ENCODE data around the gene SMAD7. TPM values are rescaled to one million over a fixed set of nuclear protein-coding genes. Genes with fewer than 3 reads are reported as not detected.

Gene SMAD7
- polyA plus RNA-seq, 1 donor from 2014 or later = 0.48 TPM

DNA sequence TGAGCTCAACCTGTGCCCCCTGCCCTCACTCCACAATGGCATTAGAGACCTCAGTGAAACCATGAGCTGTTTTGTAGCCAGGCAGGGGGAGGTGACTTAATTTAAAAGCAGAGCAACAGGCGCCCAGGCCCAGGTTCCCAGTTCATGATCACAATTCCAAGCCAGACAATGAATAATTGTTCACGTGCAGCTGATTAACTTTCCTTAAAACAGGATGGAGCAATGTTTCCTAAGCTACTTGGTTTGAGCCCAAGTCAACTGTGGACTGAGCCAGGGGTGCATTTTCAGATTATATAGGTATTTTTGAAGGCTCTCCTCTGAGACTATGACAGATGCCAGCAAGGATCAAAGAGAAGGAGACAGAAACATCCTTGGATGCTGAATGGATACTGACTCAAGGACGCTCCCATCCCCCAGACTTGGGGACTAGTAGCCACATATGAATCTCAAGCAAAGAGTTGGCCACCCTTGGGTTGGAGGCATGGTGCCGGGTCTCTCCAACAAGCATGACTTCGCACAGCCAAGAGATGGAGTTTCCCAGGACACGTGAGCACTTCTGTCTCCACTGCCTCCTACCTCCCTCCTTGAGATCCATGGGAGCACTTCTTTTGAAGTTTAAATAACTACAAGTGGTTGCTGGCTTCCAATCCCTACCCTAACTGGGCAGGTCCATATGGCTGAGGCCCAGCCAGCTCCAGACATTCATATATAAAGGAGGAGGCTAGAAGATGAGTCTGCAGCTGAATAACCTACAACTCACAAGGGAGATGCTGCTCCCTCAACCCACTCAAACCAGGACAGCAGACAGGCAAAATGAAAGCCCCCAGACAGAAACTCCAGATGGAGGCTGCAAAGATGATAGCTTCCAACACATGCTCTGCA, 12.7 kb downstream of the SMAD7 start:
- peaks cover 39 to 53% (median 48%) of the 10 kb centered on the region in 3 donors for H3K4me1 Mint-ChIP-seq
- no peaks in the 10 kb centered on the region for H3K36me3 Mint-ChIP-seq
- H3K4me3 Mint-ChIP-seq = peak overlapping the region in 1 of 4 donors; percentile 70
- peak overlapping the region in 2 of 3 donors; percentile 81 to 96 for H3K27ac Mint-ChIP-seq
- H3K27me3 Mint-ChIP-seq = no peaks in the 10 kb centered on the region
- H3K9me3 Mint-ChIP-seq = no peaks in the 10 kb centered on the region

DNA sequence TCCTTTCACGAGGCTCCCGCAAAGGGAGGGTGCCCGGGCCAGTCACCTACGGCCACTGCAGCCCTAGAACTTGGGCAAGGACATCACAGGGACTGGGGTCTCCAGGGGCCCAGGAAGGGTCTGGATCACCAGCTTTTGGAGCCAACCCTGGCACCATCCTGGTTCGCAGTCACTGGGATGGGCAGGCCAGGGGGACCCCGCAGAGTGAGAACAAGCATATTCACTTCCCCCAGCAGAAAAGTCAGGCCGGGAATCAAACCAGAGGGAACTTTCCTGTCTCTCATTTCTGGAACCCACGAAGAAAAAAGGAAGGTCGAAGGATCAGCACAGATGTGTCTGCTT, 15.4 kb downstream of the SMAD7 start:
- Mint-ChIP-seq H3K9me3 (no peaks in the 10 kb centered on the region), H3K27ac (peak overlapping the region; percentile 66 to 96 (median 77)), H3K4me1 (peaks cover 46 to 67% (median 54%) of the 10 kb centered on the region in 3 donors), H3K36me3 (no peaks in the 10 kb centered on the region), H3K27me3 (no peaks in the 10 kb centered on the region), H3K4me3 (peak overlapping the region; percentile 51 to 92 (median 91))

DNA sequence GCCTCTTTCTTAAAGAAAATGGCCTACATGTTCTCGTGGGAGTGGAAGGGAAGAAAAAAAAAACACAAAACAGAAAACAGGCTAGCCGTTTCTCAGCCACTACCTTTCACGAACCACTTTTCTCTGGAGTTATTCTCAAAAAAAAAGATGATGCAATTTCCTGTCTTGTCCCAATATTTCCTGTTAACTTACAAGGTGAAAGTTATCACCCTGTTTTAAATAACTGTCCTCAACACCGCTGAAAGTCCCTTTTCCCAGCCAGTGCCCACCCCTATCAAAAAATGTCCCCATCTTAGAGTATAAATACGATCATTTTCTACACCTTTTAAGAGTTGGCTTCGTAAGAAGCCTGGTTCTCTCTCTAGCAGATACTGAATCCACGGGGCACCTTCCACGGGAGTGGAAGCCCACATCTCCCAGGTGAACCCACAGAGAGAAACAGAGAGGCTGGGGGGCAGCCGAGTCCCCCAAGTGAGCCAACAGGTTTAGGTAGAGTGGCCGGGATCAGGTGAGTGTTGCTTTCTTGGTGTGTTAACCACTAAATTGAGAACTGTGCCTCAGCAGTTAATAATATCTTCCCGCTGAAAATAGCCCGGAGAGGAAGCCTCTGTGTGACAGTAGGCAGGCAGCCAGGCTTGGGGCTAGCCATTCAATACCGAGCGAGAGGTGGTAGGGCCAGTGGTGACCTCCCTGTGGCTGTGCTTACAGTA, 15.9 kb downstream of the SMAD7 start:
- Mint-ChIP-seq H3K36me3 (no peaks in the 10 kb centered on the region), H3K4me1 (peaks cover 46 to 70% (median 56%) of the 10 kb centered on the region in 3 donors), H3K27ac (peak overlapping the region; percentile 66 to 96 (median 77))

DNA sequence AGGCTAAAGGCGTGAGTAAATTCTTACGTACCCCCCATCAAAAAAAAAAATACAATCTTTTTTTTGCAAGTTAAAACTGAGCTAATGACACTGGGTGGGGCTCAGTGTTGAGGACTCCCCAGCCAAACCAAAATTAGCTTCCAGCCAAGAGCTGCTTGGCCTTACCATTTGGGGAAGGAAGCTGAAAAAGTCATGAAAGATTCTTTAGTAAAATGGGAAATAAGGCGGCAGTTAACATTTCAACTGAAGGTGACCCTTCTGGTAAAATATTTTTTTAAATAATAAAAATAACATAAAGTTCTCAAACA, 16.4 kb downstream of the SMAD7 start:
- Mint-ChIP-seq H3K9me3 (no peaks in the 10 kb centered on the region), H3K36me3 (no peaks in the 10 kb centered on the region)

More for the DNA sequence above, 15.9 kb downstream of the SMAD7 start:
- Mint-ChIP-seq H3K4me3 (peak overlapping the region; percentile 51 to 92 (median 91)), H3K27me3 (no peaks in the 10 kb centered on the region), H3K9me3 (no peaks in the 10 kb centered on the region)

DNA sequence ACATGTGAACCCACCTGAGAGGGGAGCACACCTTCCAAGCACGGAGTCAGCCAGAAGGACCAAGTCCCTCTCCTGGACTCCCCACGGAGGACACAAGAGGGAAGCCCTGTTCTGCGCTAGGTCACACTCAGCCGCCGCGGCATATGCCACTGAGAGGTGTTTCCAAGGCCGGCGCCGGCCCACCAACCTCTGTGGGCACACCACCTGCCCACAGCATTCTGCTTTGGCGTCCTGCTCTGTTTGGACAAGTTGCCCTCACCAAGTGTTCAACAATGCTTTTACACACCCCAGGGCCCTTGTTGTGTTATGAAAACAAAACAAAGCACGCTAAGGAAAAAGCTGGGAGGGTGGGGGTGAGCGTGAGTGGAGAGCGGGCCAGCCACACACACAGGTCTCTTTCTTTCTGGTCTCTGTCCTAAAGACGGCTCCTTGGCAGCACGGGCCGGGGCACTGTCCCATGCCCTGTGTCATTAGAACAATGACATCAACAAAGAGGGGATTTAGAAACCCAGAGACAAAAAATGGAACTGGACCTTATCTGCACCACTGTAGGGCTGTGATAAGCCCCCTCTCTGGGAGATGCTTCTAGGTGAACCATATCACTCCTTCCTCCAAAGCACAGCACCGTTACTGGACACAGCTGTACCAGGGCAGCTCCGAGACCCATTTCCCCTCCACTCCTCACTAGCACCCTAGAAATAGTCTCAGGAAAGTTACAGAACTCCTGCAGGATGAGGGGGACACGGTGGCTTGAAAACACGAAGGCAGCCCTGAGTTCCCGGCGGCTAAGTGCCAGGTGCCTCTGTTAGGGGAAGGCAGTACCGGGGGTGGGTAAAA, 17.0 kb downstream of the SMAD7 start:
- peak overlapping the region; percentile 62 to 92 (median 90) for H3K4me3 Mint-ChIP-seq
- H3K9me3 Mint-ChIP-seq = no peaks in the 10 kb centered on the region
- H3K4me1 Mint-ChIP-seq = peaks cover 50 to 72% (median 61%) of the 10 kb centered on the region in 3 donors
- H3K36me3 Mint-ChIP-seq = no peaks in the 10 kb centered on the region
- H3K27ac Mint-ChIP-seq = peak overlapping the region; percentile 10 to 66 (median 50)
- no peaks in the 10 kb centered on the region for H3K27me3 Mint-ChIP-seq

More for the DNA sequence above, 16.4 kb downstream of the SMAD7 start:
- Mint-ChIP-seq H3K27ac (peak overlapping the region in 2 of 3 donors; percentile 66 to 96), H3K27me3 (no peaks in the 10 kb centered on the region), H3K4me3 (peak overlapping the region; percentile 53 to 92 (median 90)), H3K4me1 (peaks cover 46 to 67% (median 55%) of the 10 kb centered on the region in 3 donors)

DNA sequence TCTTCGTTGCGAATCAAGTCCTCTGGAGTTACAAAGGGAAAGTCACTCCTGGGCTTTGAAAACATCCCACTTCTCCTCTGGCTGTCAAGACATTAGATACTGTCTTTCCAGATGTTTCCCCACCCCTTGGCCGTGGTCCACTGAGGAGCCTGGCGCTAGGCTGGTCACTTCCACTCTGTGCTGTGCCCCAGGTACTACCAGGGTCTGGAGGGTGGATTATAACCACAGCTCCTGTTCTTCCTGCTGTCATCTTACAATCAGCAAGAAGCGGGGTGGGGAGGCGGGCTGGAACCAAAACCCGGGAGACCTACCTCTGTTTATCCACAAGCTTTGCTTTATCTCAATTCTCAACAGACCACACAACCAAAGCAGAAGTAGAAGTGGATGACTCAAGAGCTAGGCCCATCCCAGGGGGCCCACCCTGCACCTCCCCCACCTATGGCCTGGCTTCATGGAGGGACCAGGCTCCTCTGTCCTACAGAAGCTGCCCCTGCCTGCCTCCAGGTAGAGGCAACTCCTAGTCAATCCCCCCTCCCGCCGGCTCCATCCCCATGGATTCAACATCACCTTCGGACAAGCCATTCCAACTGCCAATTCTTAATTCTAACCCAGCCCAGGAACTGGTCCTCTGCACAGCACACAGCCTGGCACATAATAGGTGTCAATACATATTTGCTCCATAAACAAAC, 17.8 kb downstream of the SMAD7 start:
- H3K9me3 Mint-ChIP-seq = no peaks in the 10 kb centered on the region
- no peaks in the 10 kb centered on the region for H3K27me3 Mint-ChIP-seq
- peak overlapping the region; percentile 62 to 92 (median 91) for H3K4me3 Mint-ChIP-seq
- H3K4me1 Mint-ChIP-seq = peaks cover 55 to 76% (median 67%) of the 10 kb centered on the region in 3 donors
- no peaks in the 10 kb centered on the region for H3K36me3 Mint-ChIP-seq
- peak overlapping the region; percentile 66 to 96 (median 89) for H3K27ac Mint-ChIP-seq

DNA sequence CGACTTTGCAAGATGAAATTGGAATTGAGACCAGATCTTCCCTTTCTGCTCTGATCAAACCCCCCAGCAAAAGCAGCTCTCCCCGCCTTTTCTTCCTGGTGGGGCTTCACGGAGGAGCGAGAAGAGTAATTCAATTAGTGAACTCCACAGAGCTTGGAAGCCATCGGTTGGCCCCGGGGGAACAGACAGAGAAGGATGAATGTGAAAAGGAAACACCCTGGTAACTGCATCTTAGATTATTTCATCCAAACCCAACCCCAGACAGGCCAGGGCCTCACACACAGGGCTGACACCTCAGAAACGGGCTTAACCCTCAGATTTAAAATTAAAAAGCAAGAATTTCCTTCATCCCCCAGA, 18.3 kb downstream of the SMAD7 start:
- Mint-ChIP-seq H3K27me3 (no peaks in the 10 kb centered on the region), H3K4me3 (peak overlapping the region; percentile 62 to 92 (median 91)), H3K9me3 (no peaks in the 10 kb centered on the region), H3K27ac (peak overlapping the region; percentile 53 to 96 (median 66)), H3K4me1 (peaks cover 59 to 75% (median 69%) of the 10 kb centered on the region in 3 donors), H3K36me3 (no peaks in the 10 kb centered on the region)

DNA sequence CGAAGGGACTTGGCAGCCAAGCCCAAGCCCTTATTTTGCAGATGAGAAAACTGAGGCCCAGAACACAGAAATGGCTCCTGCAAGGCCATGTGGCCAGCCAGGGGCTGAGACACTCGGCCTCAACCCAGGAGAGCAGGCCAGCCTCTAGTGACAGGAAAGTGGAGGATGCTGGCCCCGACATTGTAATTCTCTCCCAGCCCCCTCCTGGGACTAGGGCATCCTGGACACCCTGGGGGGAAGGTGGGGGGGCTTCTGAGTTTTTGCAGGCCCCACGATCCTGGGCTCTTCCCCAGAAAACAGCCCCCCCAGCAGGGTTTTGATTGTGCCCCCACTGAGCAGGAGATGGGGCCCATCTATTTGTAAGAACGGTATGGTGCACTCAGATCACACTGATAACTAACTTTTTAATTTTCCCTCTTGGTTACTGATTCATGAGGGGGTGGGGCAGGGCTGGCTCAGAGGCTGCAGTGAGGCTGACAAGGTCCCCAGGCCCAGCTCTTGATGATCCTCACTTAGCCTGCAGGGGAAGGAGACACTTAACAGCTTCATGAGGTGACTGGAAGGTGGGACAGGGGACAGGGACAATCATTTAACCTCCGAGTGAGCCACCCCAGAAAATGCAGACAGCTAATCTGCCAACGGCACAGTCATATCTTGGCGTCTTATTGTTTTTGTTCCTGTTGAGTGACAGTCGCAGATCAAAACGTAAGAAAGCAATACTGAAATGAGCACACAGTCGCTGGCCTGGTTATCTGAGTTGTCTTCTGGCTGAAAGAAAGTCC, 18.9 kb downstream of the SMAD7 start:
- Mint-ChIP-seq H3K4me3 (peak overlapping the region; percentile 62 to 92 (median 91)), H3K36me3 (no peaks in the 10 kb centered on the region), H3K4me1 (peaks cover 63 to 80% (median 70%) of the 10 kb centered on the region in 3 donors), H3K27me3 (no peaks in the 10 kb centered on the region), H3K9me3 (no peaks in the 10 kb centered on the region), H3K27ac (peak overlapping the region; percentile 53 to 96 (median 66))

DNA sequence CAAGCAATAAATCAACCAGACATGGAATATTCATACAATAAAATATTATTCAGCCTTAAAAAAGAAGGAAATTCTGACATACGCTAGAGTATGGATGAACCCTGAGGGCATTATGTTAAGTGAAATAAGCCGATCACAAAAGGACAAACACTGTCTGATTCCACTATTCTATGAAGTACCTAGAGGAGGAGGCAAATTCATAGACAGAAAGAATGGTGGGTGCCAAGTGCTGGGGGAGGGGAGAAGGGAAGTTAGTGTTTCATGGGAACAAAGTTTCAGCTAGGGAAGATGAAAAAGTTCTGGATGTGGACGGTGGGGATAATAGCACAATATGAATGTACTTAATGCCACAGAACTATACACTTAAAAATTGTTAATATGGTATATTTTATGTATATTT, 19.8 kb downstream of the SMAD7 start:
- Mint-ChIP-seq H3K36me3 (no peaks in the 10 kb centered on the region), H3K27me3 (no peaks in the 10 kb centered on the region), H3K4me3 (no peak overlapping the region), H3K27ac (peak overlapping the region; percentile 36 to 96 (median 73)), H3K9me3 (no peaks in the 10 kb centered on the region), H3K4me1 (peaks cover 60 to 78% (median 66%) of the 10 kb centered on the region in 3 donors)

DNA sequence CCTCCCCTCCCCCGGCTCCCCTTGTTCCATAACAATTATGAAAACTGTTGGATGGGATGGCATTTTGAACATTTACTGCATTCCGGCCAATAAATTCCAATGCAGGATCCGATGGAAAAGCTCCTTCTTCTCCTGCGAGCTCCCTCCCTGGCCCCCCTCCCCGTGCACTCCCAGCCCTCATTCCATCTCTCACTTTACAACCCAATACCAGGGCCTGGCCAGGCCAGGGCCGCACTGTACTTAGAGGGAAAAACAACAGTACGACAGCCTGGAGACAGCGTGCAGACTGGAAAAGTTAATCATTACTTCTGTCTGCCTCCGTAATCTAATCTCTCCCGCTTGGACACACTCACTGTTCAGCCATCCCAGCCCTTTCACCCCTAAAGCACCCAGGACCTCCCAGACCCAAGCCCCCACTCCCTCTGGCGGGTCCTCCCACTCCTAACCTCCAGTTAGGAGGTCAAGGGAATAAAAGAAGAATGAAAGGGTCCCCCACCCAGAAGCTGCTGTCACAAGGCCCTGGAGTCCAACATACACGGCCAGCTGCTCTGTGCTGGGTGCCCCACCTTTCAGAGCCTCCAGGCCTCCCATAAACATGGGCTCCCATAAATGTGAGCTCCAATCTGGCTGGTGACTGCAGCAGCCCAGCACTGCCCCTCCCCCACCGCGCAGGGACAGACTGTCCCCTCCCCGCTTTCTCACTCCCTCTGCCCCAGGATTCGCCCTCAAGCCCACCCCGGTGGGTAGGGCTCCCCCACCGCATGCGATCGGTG, 20.6 kb downstream of the SMAD7 start:
- H3K9me3 Mint-ChIP-seq = no peaks in the 10 kb centered on the region
- peaks cover 53 to 73% (median 63%) of the 10 kb centered on the region in 3 donors for H3K4me1 Mint-ChIP-seq
- H3K27me3 Mint-ChIP-seq = no peaks in the 10 kb centered on the region
- H3K27ac Mint-ChIP-seq = peak overlapping the region; percentile 36 to 99 (median 73)
- H3K36me3 Mint-ChIP-seq = no peaks in the 10 kb centered on the region
- H3K4me3 Mint-ChIP-seq = peak overlapping the region in 2 of 4 donors; percentile 47 to 57

DNA sequence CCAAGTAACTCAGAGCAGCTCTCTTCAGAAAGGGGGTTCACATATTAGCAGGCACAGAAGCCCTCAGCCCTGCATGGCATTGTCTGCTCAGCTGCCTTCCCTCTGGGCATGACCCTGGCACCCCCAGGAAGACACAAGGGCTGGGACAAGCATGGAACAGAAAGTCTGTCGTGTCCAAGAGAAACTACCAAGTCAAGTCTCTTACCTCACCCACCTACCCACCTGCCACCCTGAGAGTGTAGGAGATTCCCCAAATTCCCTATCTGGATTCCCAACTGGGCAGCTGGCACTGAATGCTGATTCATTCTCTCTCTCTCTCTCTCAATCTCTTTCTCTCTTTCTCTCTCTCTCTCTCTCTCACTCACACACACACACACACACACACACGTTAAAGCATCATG, 21.6 kb downstream of the SMAD7 start:
- Mint-ChIP-seq H3K4me1 (peaks cover 53 to 75% (median 62%) of the 10 kb centered on the region in 3 donors), H3K36me3 (no peaks in the 10 kb centered on the region), H3K27me3 (no peaks in the 10 kb centered on the region)

DNA sequence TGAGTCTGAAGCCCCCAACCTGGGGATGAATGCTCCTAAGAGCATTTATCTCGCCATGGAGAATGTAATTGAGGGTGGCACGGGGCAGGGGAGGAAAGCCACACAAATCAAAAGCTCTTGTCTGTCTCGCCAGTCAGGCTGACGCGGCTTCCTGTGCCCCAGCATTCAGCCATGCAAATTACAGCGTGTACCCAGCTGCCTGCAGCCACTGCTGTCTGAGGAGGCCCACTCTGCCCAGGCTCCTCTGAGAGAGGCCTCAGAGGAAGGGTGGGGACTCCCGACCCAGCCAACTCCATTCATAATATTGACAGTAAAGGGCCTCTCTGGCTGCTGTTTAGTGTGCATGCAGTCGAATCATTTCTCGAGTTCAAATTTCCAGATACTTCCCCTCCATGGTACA, 22.0 kb downstream of the SMAD7 start:
- no peaks in the 10 kb centered on the region for H3K27me3 Mint-ChIP-seq
- no peaks in the 10 kb centered on the region for H3K9me3 Mint-ChIP-seq
- peak overlapping the region; percentile 79 to 99 (median 89) for H3K27ac Mint-ChIP-seq
- no peaks in the 10 kb centered on the region for H3K36me3 Mint-ChIP-seq
- H3K4me1 Mint-ChIP-seq = peaks cover 51 to 74% (median 60%) of the 10 kb centered on the region in 3 donors
- peak overlapping the region; percentile 28 to 95 (median 80) for H3K4me3 Mint-ChIP-seq

More for the DNA sequence above, 21.6 kb downstream of the SMAD7 start:
- Mint-ChIP-seq H3K4me3 (peak overlapping the region; percentile 28 to 95 (median 80)), H3K9me3 (no peaks in the 10 kb centered on the region), H3K27ac (peak overlapping the region; percentile 79 to 99 (median 89))
